B cell (primary cell): Measurements from ENCODE around the gene SPSB3. TPM values are rescaled to one million over a fixed set of nuclear protein-coding genes. Genes with fewer than 3 reads are reported as not detected.

ENCODE experiments used
- ATAC-seq: fragments of 200-7000 bp; cut with Tn5 transposase; one replicate; pipeline ENCODE4 v1.10.0; 2021; ENCODE audit warnings: low read depth, mild to moderate bottlenecking, moderate number of reproducible peaks, moderate library complexity
- CTCF ChIA-PET: fragments of 350-600 bp; sonication (Branson Sonifier 250); formaldehyde crosslinking; loops from one replicate; lab custom pipeline; 2021; ENCODE audit warnings: antibody characterized with exemption, inconsistent platforms; lab: Charles Lee
- POLR2A ChIA-PET: fragments of 350-600 bp; sonication (Branson Sonifier 250); formaldehyde crosslinking; loops from one replicate; lab custom pipeline; 2021; ENCODE audit warnings: antibody characterized with exemption; lab: Charles Lee
- DNase-seq: peaks from one replicate; pipeline ENCODE4 v3.0.0; 2013
- H2AFZ ChIP-seq: 2 replicates; pipeline ENCODE4 v1.6.1; 2012; ENCODE audit warnings: mild to moderate bottlenecking, low read depth, low read length; ENCODE audit not compliant: insufficient read depth, poor library complexity, severe bottlenecking
- H3K27ac ChIP-seq, 2 donors: 1 replicate in 1 of 2; 2 replicates in 1 of 2; pipeline ENCODE4 v1.5.1; 2012 to 2013; ENCODE audit warnings: low read length in 2 of 2, mild to moderate bottlenecking in 2 of 2, moderate library complexity in 1 of 2
- H3K27me3 ChIP-seq, 4 experiments: fragments of 200-600 bp in 1 of 4; sonication (generic) in 1 of 4; replicated peaks in 1 of 4; 1 replicate in 2 of 4; 2 replicates in 2 of 4; pipeline versions ENCODE4 v1.6.1 to v1.7.0; 2013 to 2016; ENCODE audit warnings: low read length in 3 of 4, mild to moderate bottlenecking in 2 of 4, mixed read lengths in 1 of 4, moderate library complexity in 1 of 4; ENCODE audit not compliant: insufficient read depth in 4 of 4, control insufficient read depth in 3 of 4; ENCODE audit errors: control extremely low read depth in 1 of 4
- H3K36me3 ChIP-seq, 2 experiments: replicated peaks in 1 of 2; 1 replicate in 1 of 2; 2 replicates in 1 of 2; pipeline versions ENCODE4 v1.6.1 to v1.7.1; 2013; ENCODE audit warnings: low read length in 1 of 2; ENCODE audit not compliant: insufficient read depth in 2 of 2, control insufficient read depth in 1 of 2; ENCODE audit errors: control extremely low read depth in 1 of 2, extremely low read depth in 1 of 2
- H3K4me1 ChIP-seq, 2 donors: fragments of 200-600 bp in 1 of 2; sonication (generic) in 1 of 2; 1 replicate in 1 of 2; 2 replicates in 1 of 2; pipeline versions ENCODE4 v1.5.1 to v1.6.1; 2013 to 2017; ENCODE audit warnings: low read length in 2 of 2; ENCODE audit not compliant: control insufficient read depth in 2 of 2, insufficient read depth in 2 of 2
- H3K4me2 ChIP-seq: replicated peaks from 2 replicates; pipeline ENCODE3; 2012; ENCODE audit warnings: mild to moderate bottlenecking, low read depth, low read length; ENCODE audit not compliant: poor library complexity, severe bottlenecking
- H3K4me3 ChIP-seq, 5 experiments: fragments of 200-600 bp in 1 of 5; sonication (generic) in 1 of 5; 1 replicate in 3 of 5; 2 replicates in 2 of 5; pipeline versions ENCODE4 v1.5.1 to v1.7.0; 2011 to 2016; ENCODE audit warnings: low read length in 4 of 5, mild to moderate bottlenecking in 4 of 5, low read depth in 2 of 5, control low read depth in 1 of 5, moderate library complexity in 1 of 5; ENCODE audit not compliant: insufficient read depth in 1 of 5; ENCODE audit errors: control extremely low read depth in 1 of 5, extremely low read depth in 1 of 5
- H3K79me2 ChIP-seq: fragments of 200-600 bp; sonication (generic); one replicate; pipeline ENCODE4 v1.6.0; 2016; ENCODE audit warnings: low read length; ENCODE audit not compliant: control insufficient read depth, insufficient read depth
- H3K9ac ChIP-seq: fragments of 200-600 bp; sonication (generic); 2 replicates; pipeline ENCODE4 v1.6.1; 2017; ENCODE audit warnings: mild to moderate bottlenecking, low read length, moderate library complexity
- H3K9me3 ChIP-seq, 3 donors: one replicate each; pipeline versions ENCODE4 v1.6.1 to v1.7.1; 2013; ENCODE audit warnings: low read length in 2 of 3; ENCODE audit not compliant: control insufficient read depth in 2 of 3, insufficient read depth in 1 of 3; ENCODE audit errors: control extremely low read depth in 1 of 3
- H4K20me1 ChIP-seq: 2 replicates; pipeline ENCODE4 v1.6.0; 2012; ENCODE audit warnings: mild to moderate bottlenecking, low read length; ENCODE audit not compliant: insufficient read depth, control insufficient read depth, poor library complexity, severe bottlenecking
- H3K27ac Mint-ChIP-seq: one replicate; pipeline ENCODE4 v1.8.0; 2021; ENCODE audit warnings: mixed read lengths
- H3K27me3 Mint-ChIP-seq: one replicate; pipeline ENCODE4 v1.8.0; 2021; ENCODE audit warnings: mixed read lengths
- H3K4me1 Mint-ChIP-seq: one replicate; pipeline ENCODE4 v1.8.0; 2021; ENCODE audit warnings: mixed read lengths
- H3K4me3 Mint-ChIP-seq: one replicate; pipeline ENCODE4 v1.8.0; 2021; ENCODE audit warnings: mixed read lengths
- H3K9me3 Mint-ChIP-seq: one replicate; pipeline ENCODE4 v1.8.0; 2022; ENCODE audit warnings: mixed read lengths; ENCODE audit not compliant: insufficient read depth
- EZH2 ChIP-seq: IDR thresholded peaks from 2 replicates; pipeline ENCODE4 v1.6.1; 2012; ENCODE audit warnings: borderline replicate concordance, low read depth, mild to moderate bottlenecking, moderate library complexity, low read length; ENCODE audit not compliant: insufficient read depth, poor library complexity, severe bottlenecking
- WGBS: methylation state at CpG from one replicate; pipeline ENCODE4 v1.1.5; 2013; ENCODE audit warnings: missing lambda C conversion rate; ENCODE audit not compliant: insufficient coverage; 5-methylcytosine and 5-hydroxymethylcytosine counted together
- intact Hi-C: fragments of 100-400 bp; cut with micrococcal nuclease; formaldehyde crosslinking; loops from one replicate; pipeline ENCODE4 v1.10.0; 2022
- polyA plus RNA-seq: library from polyadenylated mRNA; depleted of rRNA; stranded (reverse); fragments of >200 nt; gene quantifications from 2 replicates; pipeline ENCODE4 v1.2.3, GENCODE V29; 2012
- total RNA-seq, 2 donors: library from RNA; stranded (reverse); fragments of 120-200 nt in 1 of 2; gene quantifications; 1 replicate in 1 of 2; 2 replicates in 1 of 2; pipeline versions ENCODE4 v1.2.3 to v1.2.4, GENCODE V29; 2013 to 2022
- TF ChIP-seq, protein P1 (sequence below): fragments of 200-600 bp; IDR thresholded peaks from one replicate; pipeline ENCODE4 v1.8.0; 2022; ENCODE audit warnings: antibody characterized with exemption, mild to moderate bottlenecking

SPSB3 gene
- total and polyA plus RNA-seq, 2 donors (not counting 1 experiment from before 2014, with no cell fraction given) = 91.2 to 264 TPM

DNA sequence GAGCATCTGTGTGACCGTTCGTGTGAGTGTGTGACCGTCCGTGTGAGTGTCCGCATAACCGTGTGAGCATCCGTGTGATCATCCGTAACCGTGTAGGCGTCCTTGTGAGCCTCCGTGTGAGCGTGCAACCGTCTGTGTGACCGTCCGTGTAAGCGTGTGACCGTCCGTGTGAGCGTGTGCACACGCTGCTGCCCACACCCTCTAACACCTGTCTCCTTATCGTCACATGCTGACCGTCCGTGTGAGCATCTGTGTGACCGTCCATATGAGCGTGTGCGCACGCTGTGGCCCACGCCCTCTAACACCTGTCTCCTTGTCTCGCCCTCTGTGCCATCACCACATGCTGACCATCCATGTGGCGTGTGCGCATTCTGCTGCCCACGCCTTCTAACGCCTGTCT lies 42.1 kb downstream of the SPSB3 start:
- CTCF ChIA-PET = no interaction called here
- intact Hi-C loops = no loop called here
- Histone ChIP-seq H3K27me3 (no peaks in the 10 kb centered on the region), H2AFZ (no peak overlapping the region), H3K36me3 (peaks cover 0 to 31% of the 10 kb centered on the region in 2 experiments), H3K4me3 (no peak overlapping the region), H3K9me3 (peaks cover 0 to 42% (median 0%) of the 10 kb centered on the region in 3 donors), H3K4me2 (no peak overlapping the region), H3K9ac (no peak overlapping the region), H3K27ac (no peak overlapping the region), H3K4me1 (no peaks in the 10 kb centered on the region), H4K20me1 (peaks cover 61% of the 10 kb centered on the region), H3K79me2 (peaks cover 49% of the 10 kb centered on the region)
- no peak for ATAC-seq
- POLR2A ChIA-PET = no interaction called here
- Mint-ChIP-seq H3K9me3 (no peaks in the 10 kb centered on the region), H3K27me3 (no peaks in the 10 kb centered on the region), H3K4me1 (no peaks in the 10 kb centered on the region), H3K4me3 (no peak overlapping the region), H3K27ac (no peak overlapping the region)
- 98% methylated on average over 33 of the region's 33 CpGs for WGBS
- no peak for DNase-seq
- TF ChIP-seq EZH2 = no peak
- TF ChIP-seq, protein P1, sequence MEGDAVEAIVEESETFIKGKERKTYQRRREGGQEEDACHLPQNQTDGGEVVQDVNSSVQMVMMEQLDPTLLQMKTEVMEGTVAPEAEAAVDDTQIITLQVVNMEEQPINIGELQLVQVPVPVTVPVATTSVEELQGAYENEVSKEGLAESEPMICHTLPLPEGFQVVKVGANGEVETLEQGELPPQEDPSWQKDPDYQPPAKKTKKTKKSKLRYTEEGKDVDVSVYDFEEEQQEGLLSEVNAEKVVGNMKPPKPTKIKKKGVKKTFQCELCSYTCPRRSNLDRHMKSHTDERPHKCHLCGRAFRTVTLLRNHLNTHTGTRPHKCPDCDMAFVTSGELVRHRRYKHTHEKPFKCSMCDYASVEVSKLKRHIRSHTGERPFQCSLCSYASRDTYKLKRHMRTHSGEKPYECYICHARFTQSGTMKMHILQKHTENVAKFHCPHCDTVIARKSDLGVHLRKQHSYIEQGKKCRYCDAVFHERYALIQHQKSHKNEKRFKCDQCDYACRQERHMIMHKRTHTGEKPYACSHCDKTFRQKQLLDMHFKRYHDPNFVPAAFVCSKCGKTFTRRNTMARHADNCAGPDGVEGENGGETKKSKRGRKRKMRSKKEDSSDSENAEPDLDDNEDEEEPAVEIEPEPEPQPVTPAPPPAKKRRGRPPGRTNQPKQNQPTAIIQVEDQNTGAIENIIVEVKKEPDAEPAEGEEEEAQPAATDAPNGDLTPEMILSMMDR = no peak

DNA sequence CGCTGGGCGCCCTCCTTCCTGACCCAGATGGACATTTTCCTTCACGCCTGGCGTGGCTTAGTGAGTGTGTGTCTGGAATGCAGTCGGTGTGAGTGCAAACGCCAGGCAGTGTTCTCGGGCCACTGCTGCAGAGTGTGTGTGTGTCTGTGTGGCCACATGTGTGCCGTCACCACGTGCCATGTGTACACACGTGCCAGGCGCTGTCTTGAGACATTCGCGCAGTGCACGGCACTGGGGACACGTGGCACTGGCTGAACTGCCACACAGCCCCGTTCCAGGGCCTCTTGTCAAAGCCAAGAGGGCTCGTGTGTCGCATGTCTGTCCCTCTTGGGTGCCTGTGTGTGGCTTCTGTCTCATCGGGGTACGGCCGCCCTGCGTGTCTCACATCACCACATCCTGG lies 47.6 kb downstream of the SPSB3 start:
- Histone ChIP-seq H4K20me1 (peaks cover 52% of the 10 kb centered on the region), H3K36me3 (peaks cover 0 to 31% of the 10 kb centered on the region in 2 experiments), H3K4me2 (no peak overlapping the region), H3K79me2 (peaks cover 40% of the 10 kb centered on the region), H3K9ac (no peak overlapping the region), H3K9me3 (peaks cover 0 to 46% (median 0%) of the 10 kb centered on the region in 3 donors), H3K4me1 (no peaks in the 10 kb centered on the region), H2AFZ (no peak overlapping the region), H3K27me3 (no peaks in the 10 kb centered on the region), H3K4me3 (no peak overlapping the region), H3K27ac (no peak overlapping the region)
- ChIA-PET POLR2A (no interaction called here), CTCF (no interaction called here)
- no peak overlapping the region for H3K4me3 Mint-ChIP-seq
- ATAC-seq (no peak), DNase-seq (no peak)
- H3K4me1 Mint-ChIP-seq = no peaks in the 10 kb centered on the region
- no peaks in the 10 kb centered on the region for H3K9me3 Mint-ChIP-seq
- no peak for TF ChIP-seq EZH2
- TF ChIP-seq, protein P1 = no peak
- WGBS = 98% methylated on average over 22 of the region's 22 CpGs
- no peaks in the 10 kb centered on the region for H3K27me3 Mint-ChIP-seq
- intact Hi-C loops = no loop called here
- no peak overlapping the region for H3K27ac Mint-ChIP-seq
